GM21367 (cell line): ENCODE results near the gene AKT2.
"Not testable (repeated sequence)": the region's sequence is repeated elsewhere in the genome, so short reads cannot be mapped to it uniquely, and the experiment has no call there.

Experiments used
- ATAC-seq: cut with Tn5 transposase; IDR thresholded peaks from one replicate; pipeline ENCODE4 v1.9.1; 2021; ENCODE audit not compliant: unreplicated experiment

Gene AKT2

DNA sequence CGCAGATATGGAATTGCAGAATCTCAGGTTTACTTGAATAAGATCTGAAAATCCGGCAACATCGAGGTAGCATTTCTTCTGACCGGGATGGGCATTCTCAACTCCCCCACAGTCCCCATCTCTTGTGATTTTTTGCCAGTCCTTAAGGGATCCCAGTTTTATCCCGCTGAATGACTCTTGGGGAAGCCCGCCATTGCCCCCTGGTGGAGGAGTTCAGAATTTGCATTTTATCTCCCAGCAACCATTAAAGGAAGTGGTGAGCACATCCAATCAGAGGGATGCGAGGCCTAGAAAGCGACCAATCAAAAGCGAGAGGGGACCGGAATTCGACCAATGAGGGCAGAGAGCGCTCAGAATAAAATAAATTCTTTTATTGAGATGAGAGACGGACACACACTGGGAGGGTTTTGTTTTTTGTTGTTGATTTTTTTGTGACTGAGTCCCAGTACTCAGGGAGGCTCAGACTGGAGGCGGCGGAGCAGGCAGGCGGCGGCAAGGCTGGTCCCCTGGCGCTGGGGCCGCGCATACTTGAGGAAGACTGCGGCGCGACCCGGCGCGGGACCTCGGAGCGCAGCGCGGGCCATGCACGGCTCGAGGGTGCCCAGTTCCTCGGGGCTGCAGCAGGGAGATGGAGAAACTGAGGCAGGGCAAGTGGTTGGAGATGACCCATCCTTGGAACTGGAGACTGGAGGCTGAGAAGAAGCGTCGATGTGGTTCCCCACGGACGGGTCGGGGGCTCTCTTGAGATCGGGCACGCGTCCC, 63.1 kb downstream of the AKT2 start:
- ATAC-seq: no peak

DNA sequence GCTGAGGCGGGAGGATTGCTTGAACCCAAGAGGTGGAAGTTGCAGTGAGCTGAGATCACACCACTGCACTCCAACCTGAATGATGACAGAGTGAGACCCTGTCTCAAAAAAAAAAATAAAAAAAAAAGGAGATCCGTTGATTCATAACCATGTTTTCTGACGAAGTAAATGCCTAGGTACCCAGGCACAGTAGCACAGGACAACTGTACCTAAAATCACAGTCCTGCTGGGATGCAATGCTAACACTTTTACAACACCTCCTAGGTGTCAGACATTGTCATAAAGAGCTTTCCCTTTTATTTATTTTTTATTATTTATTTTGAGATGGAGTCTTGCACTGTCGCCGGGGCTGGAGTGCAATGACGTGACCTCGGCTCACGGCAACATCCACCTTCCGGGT, 64.5 kb downstream of the AKT2 start:
- ATAC-seq: no peak

DNA sequence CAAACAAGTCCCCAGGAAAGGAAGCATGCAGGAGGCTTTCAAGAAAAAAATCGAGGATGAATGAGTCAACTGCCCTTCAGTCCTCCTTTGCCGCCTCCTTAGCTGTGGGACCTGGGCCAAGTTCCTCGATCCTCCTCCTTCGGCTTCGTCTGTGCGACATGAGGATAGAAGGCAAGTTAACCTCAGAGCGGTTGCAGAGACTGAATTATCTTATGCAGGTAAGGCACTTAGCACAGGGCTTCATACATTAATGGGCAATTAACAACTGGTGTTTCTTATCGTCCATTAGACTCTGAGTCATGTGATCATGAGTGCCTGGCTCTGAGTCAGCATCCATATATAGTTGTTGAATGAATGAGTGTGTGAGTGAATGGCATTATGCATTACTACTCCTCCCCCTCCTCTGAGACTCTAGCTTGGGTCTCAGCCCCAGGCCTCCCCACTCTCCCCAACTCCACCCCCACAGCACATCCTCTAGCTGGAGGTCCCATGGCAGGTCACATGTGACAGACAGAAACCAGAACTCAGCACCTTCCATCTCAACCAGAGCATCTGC, 65.3 kb downstream of the AKT2 start:
- ATAC-seq: no peak

DNA sequence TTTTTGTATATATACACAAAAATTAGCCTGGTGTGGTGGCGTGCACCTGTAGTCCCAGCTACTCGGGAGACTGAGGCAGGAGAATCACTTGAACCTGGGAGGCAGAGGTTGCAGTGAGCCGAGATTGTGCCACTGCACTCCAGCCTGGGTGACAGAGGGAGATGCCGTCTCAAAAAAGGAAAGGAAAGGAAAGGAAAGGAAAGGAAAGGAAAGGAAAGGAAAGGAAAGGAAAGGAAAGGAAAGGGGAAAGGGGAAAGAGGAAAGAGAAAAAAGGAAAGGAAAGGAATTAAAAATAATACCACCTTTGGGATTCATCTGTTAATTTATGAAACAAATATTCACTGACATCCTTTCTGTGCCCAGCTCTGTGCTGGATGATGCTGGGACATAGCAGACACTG, 66.1 kb downstream of the AKT2 start:
- ATAC-seq: not testable (repeated sequence)

GRCh38 chr19:40217934-40218890, 66.9 kb downstream of the AKT2 start, which contains the start of gene TTC9B:
Gene TTC9B, minus strand, starts transcription at chr19:40218384. Its CDS starts 3 bp downstream, at chr19:40218381.
- ATAC-seq: no peak

- no peak for ATAC-seq
Measured at GRCh38 chr19:40217027-40217810, 67.9 kb downstream of the AKT2 start.

- ATAC-seq: no peak
Measured at GRCh38 chr19:40216777-40217026, 68.4 kb downstream of the AKT2 start.

GRCh38 chr19:40216013-40216776, 69.0 kb downstream of the AKT2 start:
- ATAC-seq: no peak

- ATAC-seq: no peak
Measured at GRCh38 chr19:40214936-40215335, 70.2 kb downstream of the AKT2 start.

DNA sequence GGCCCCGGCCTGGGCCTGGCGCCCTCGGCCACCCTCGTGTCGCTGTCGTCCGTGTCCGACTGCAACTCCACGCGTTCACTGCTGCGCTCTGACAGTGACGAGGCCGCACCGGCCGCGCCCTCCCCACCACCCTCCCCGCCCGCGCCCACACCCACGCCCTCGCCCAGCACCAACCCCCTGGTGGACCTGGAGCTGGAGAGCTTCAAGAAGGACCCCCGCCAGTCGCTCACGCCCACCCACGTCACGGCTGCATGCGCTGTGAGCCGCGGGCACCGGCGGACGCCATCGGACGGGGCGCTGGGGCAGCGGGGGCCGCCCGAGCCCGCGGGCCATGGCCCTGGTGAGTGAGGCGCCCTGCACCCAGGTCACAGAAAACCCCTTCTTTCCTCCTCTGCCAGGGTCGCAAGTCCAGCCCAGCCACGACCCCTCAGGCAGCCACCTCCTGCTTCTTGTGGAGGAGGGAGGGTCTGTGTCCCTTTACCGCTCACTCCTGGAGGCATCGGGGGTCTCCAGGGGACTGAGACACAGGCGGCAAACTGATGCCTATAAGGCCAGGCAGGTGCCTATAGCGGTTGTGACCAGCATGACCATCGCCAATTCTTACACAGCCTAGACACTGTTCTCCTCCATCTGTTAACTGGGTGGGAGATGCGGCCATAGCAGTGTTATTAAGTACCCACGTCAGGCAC, 71.1 kb downstream of the AKT2 start:
- ATAC-seq: no peak

GRCh38 chr19:40213251-40213829, 71.8 kb downstream of the AKT2 start:
- ATAC-seq: no peak

DNA sequence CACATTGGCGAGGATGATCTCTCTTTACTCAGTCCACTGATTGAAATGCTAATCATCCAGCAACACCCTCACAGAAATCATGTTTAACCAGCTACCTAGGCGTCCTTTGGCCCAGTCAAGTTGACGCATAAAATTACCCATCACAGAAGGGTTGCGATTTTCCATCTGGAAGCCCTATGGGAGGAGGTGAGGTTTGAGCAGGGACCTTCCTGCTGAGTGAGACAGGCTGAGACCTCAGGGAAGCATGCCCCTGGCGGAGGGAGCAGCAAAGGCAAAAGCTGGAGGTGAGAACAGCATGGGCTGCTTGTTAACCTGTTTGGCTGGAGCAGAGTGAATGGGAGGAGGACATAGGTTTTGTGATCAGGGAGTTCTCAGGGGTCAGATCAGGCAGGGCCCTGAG, 74.3 kb downstream of the AKT2 start:
- no peak for ATAC-seq

- ATAC-seq: no peak
Measured at GRCh38 chr19:40208602-40209001, 76.5 kb downstream of the AKT2 start.

DNA sequence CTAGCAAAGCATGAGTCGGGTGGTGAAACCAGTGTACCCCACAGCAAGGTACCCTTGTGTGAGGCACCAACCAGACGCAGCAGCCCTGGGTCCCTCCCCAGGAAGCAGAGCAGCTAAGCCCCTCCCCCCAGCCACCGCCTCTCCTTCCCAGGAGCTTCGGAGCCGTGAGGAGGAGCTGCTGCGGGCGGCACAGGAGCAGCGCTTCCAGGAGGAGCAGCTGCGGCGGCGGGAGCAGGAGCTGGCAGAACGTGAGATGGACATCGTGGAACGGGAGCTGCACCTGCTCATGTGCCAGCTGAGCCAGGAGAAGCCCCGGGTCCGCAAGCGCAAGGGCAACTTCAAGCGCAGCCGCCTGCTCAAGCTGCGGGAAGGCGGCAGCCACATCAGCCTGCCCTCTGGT, 79.4 kb downstream of the AKT2 start:
- ATAC-seq: no peak

DNA sequence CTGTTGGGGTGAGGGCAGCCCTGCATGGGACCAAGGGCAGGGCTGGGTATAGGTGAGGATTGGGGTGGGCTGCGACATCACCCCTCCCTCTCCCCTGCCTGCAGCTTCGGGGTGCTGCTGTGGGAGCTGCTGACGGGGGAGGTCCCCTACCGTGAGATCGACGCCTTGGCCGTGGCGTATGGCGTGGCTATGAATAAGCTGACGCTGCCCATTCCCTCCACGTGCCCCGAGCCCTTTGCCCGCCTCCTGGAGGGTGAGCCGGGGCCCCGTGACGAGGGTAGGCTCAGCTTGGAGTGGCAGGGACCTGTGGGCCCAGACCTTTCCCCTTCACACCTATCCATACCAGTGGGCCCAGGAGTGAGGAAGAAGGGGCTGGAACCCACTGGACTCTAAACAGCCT, 80.8 kb downstream of the AKT2 start:
- ATAC-seq: no peak

DNA sequence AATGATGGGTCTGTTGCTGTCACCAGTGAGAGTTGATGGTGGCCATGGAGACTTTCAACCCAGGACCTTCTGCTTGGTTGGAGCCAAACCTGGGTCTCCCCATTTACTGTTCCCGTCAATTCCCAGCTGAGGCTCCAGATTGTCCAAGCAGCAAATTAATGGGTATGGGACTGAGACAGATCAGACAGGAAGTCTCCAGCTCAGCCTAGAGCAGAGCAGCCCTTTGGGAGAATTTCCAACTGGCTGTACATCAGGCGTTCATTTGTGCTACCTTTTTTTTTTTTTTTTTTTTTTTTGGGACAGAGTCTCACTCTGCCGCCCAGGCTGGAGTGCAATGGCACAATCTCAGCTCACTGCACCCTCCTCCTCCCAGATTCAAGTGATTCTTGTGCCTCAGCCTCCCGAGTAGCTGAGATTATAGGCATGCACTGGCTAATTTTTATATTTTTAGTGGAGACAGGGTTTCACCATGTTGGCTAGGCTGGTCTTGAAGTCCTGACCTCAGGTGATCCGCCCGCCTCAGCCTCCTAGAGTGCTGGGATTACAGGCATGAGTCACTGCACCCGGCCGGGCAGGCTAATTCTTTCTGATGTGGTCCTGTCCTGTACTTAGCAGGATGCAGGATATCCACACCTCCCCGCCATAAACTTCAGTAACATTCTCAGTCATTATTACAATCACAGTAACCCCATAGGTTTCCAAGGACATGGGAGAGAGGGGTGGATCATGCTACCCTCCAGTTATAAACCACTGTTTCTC, 84.6 kb downstream of the AKT2 start:
- ATAC-seq: no peak

GRCh38 chr19:40198272-40198990, 86.7 kb downstream of the AKT2 start:
- ATAC-seq: no peak

GRCh38 chr19:40193587-40193849, 91.6 kb downstream of the AKT2 start:
- ATAC-seq: no peak
